C4-2B (cell line): Measurements from ENCODE around the gene PAGR1.

Experiments
- CTCF ChIP-seq: fragments of 450-650 bp; conservative IDR thresholded peaks from 2 replicates; pipeline ENCODE4 v1.5.1; 2017; ENCODE audit warnings: mild to moderate bottlenecking
- ZFX ChIP-seq: fragments of 450-650 bp; IDR thresholded peaks from 2 replicates; pipeline ENCODE4 v1.6.1; 2017

- TF ChIP-seq CTCF (no peak), ZFX (no peak)
These were observed 43.0 kb downstream of the PAGR1 start for GRCh38 chr16:29858974-29859373.
